Mesothelial cell of epicardium (in vitro differentiated cells): ENCODE data around the gene REEP6. TPM values are rescaled to one million over a fixed set of nuclear protein-coding genes. Genes with fewer than 3 reads are reported as not detected.
A peak's percentile ranks its signal among the peaks of the same experiment; 100 is the strongest.

Experiments used
- DNase-seq, 2 experiments: peaks; one replicate each; pipeline ENCODE4 v3.0.0; 2021; ENCODE audit warnings: low spot score in 2 of 2; ENCODE audit not compliant: unreplicated experiment in 2 of 2
- H3K27ac Mint-ChIP-seq: 2 replicates; pipeline ENCODE4 v1.8.0; 2021; ENCODE audit warnings: mixed read lengths
- H3K27me3 Mint-ChIP-seq: 2 replicates; pipeline ENCODE4 v1.8.0; 2021; ENCODE audit warnings: low read depth, mixed read lengths
- H3K36me3 Mint-ChIP-seq: 2 replicates; pipeline ENCODE4 v1.8.0; 2021; ENCODE audit warnings: mixed read lengths
- H3K4me1 Mint-ChIP-seq: 2 replicates; pipeline ENCODE4 v1.8.0; 2021; ENCODE audit warnings: mixed read lengths
- H3K4me3 Mint-ChIP-seq: 2 replicates; pipeline ENCODE4 v1.8.0; 2021; ENCODE audit warnings: mild to moderate bottlenecking, moderate library complexity, mixed read lengths
- H3K9me3 Mint-ChIP-seq: 2 replicates; pipeline ENCODE4 v1.8.0; 2021; ENCODE audit warnings: mixed read lengths
- CTCF ChIP-seq: fragments of 200-600 bp; sonication (generic); IDR thresholded peaks from one replicate; pipeline ENCODE4 v1.5.0; 2021; ENCODE audit warnings: antibody characterized with exemption; ENCODE audit not compliant: unreplicated experiment
- total RNA-seq: library from RNA; stranded (reverse); gene quantifications from 3 replicates; pipeline ENCODE4 v1.2.1, GENCODE V29; 2021

REEP6 gene
- total RNA-seq, 1 donor from 2014 or later, result 3.8 TPM

GRCh38 chr19:1461862-1462261 is 29.1 kb upstream of the REEP6 start:
- Mint-ChIP-seq H3K36me3 (no peaks in the 10 kb centered on the region), H3K27ac (no peak overlapping the region), H3K27me3 (peaks cover 46% of the 10 kb centered on the region), H3K4me3 (no peak overlapping the region), H3K4me1 (no peaks in the 10 kb centered on the region), H3K9me3 (no peaks in the 10 kb centered on the region)
- DNase-seq, result no peak
- no peak for TF ChIP-seq CTCF

GRCh38 chr19:1465191-1466016 is 25.6 kb upstream of the REEP6 start:
- H3K27me3 Mint-ChIP-seq, result peaks cover 36% of the 10 kb centered on the region
- H3K9me3 Mint-ChIP-seq, result no peaks in the 10 kb centered on the region
- no peak overlapping the region for H3K4me3 Mint-ChIP-seq
- H3K4me1 Mint-ChIP-seq, result peaks cover 4% of the 10 kb centered on the region
- no peak overlapping the region for H3K27ac Mint-ChIP-seq
- peak; percentile 63 for TF ChIP-seq CTCF
- H3K36me3 Mint-ChIP-seq, result no peaks in the 10 kb centered on the region
- peak in 1 of 2 experiments; percentile 69 for DNase-seq

- Mint-ChIP-seq H3K27ac (no peak overlapping the region), H3K9me3 (no peaks in the 10 kb centered on the region), H3K4me3 (no peak overlapping the region), H3K27me3 (peaks cover 42% of the 10 kb centered on the region), H3K36me3 (no peaks in the 10 kb centered on the region), H3K4me1 (peaks cover 5% of the 10 kb centered on the region)
- no peak for TF ChIP-seq CTCF
- no peak for DNase-seq
Measured at GRCh38 chr19:1466018-1466460, 24.9 kb upstream of the REEP6 start.

- Mint-ChIP-seq H3K36me3 (no peaks in the 10 kb centered on the region), H3K27me3 (peaks cover 48% of the 10 kb centered on the region), H3K4me1 (peaks cover 7% of the 10 kb centered on the region), H3K9me3 (no peaks in the 10 kb centered on the region), H3K4me3 (no peak overlapping the region), H3K27ac (no peak overlapping the region)
- DNase-seq, result no peak
- no peak for TF ChIP-seq CTCF
Measured at GRCh38 chr19:1466461-1467214, 24.3 kb upstream of the REEP6 start.

GRCh38 chr19:1467215-1467489 is 23.8 kb upstream of the REEP6 start:
- Mint-ChIP-seq H3K4me3 (no peak overlapping the region), H3K27ac (no peak overlapping the region), H3K9me3 (no peaks in the 10 kb centered on the region), H3K36me3 (no peaks in the 10 kb centered on the region), H3K4me1 (peaks cover 7% of the 10 kb centered on the region), H3K27me3 (peaks cover 53% of the 10 kb centered on the region)
- no peak for TF ChIP-seq CTCF
- no peak for DNase-seq
